LNCaP clone FGC (cell line): ENCODE measurements around the gene BRAF.
"Not testable (repeated sequence)": the region's sequence is repeated elsewhere in the genome, so short reads cannot be mapped to it uniquely, and the experiment has no call there.

Source experiments
- DNase-seq: peaks from one replicate; pipeline ENCODE4 v3.0.0-alpha.2; 2011; ENCODE audit warnings: low read depth
- H3K4me3 ChIP-seq: 2 replicates; pipeline ENCODE4 v1.5.1; 2011; ENCODE audit warnings: mild to moderate bottlenecking, low read depth, low read length, control low read depth
- CTCF ChIP-seq: IDR thresholded peaks from 2 replicates; pipeline ENCODE4 v1.5.1; 2012; ENCODE audit warnings: mild to moderate bottlenecking; ENCODE audit not compliant: control insufficient read depth, insufficient read depth; ENCODE audit errors: extremely low read depth

Gene BRAF

GRCh38 chr7:140924821-140925421 lies at the start of gene BRAF:
Gene BRAF (minus strand): TSS chr7:140924929. CDS start chr7:140924703, 226 bp downstream.
- DNase-seq, result peak; percentile 59
- H3K4me3 ChIP-seq, result peak within 1 kb of the TSS; percentile 94
- no peak for TF ChIP-seq CTCF

- TF ChIP-seq CTCF, result no peak
- H3K4me3 ChIP-seq, result no peak overlapping the region
- DNase-seq, result no peak
Observed at GRCh38 chr7:140972876-140973829, 48.4 kb upstream of the BRAF start.

GRCh38 chr7:140972344-140972743 lies 47.6 kb upstream of the BRAF start:
- no peak overlapping the region for H3K4me3 ChIP-seq
- no peak for DNase-seq
- TF ChIP-seq CTCF, result no peak

GRCh38 chr7:140967438-140967837 lies 42.7 kb upstream of the BRAF start:
- no peak for TF ChIP-seq CTCF
- no peak for DNase-seq
- no peak overlapping the region for H3K4me3 ChIP-seq

- no peak for DNase-seq
- H3K4me3 ChIP-seq, result no peak overlapping the region
- no peak for TF ChIP-seq CTCF
Observed at GRCh38 chr7:140966561-140967233, 42.0 kb upstream of the BRAF start.

GRCh38 chr7:140961117-140961516 lies 36.4 kb upstream of the BRAF start:
- no peak for DNase-seq
- TF ChIP-seq CTCF, result no peak
- H3K4me3 ChIP-seq, result no peak overlapping the region

GRCh38 chr7:140956997-140957396 lies 32.3 kb upstream of the BRAF start:
- not testable (repeated sequence) for DNase-seq, H3K4me3 ChIP-seq
